Right lung (tissue), 10 donors: ENCODE results near the gene FARSA. TPM values are rescaled to one million over a fixed set of nuclear protein-coding genes. Genes with fewer than 3 reads are reported as not detected.
A peak's percentile ranks its signal among the peaks of the same experiment; 100 is the strongest.
"Not testable (repeated sequence)": the region's sequence is repeated elsewhere in the genome, so short reads cannot be mapped to it uniquely, and the experiment has no call there.

Source experiments
- DNase-seq, 2 donors: peaks; one replicate each; pipeline ENCODE4 v3.0.0-alpha.2; 2013
- long read RNA-seq, 8 donors: transcript quantifications; one replicate each; lab custom pipeline, GENCODE V29; 2026
- polyA plus RNA-seq, 5 donors: library from polyadenylated mRNA; unstranded; fragments of 120-200 nt; gene quantifications; one replicate each; pipeline versions ENCODE4 v1.2.1 to v1.2.3, GENCODE V29; 2013; ENCODE audit warnings: inconsistent platforms in 1 of 5, low replicate concordance in 1 of 5; ENCODE audit not compliant: insufficient read length in 5 of 5, insufficient read depth in 1 of 5

FARSA gene
- polyA plus RNA-seq = 10 to 100 TPM; 32.1 to 54.4 (median 44.3) TPM
- long read RNA-seq, donor 1, transcript FARSA-206 (3 exons, 521 nt) = minor isoform, 5 of 31 reads
- long read RNA-seq, donor 1, transcript FARSA-201 (13 exons, 1,814 nt) = major isoform, 12 of 31 reads
- long read RNA-seq, donor 1, partial matches to known transcripts = 12 of 31 reads
- long read RNA-seq, donor 1, other reads (novel, unspliced or antisense) = 0 of 31 reads
- long read RNA-seq, donor 2, transcript FARSA-201 (13 exons, 1,814 nt) = major isoform, 17 of 22 reads
- long read RNA-seq, donor 2, partial matches to known transcripts = 5 of 22 reads
- long read RNA-seq, donor 2, other reads (novel, unspliced or antisense) = 0 of 22 reads
- long read RNA-seq, donor 3, transcript FARSA-201 (13 exons, 1,814 nt) = major isoform, 9 of 274 reads
- long read RNA-seq, donor 3, partial matches to known transcripts = 194 of 274 reads
- long read RNA-seq, donor 3, other reads (novel, unspliced or antisense) = 68 of 274 reads
- long read RNA-seq, donor 4, transcript FARSA-201 (13 exons, 1,814 nt) = major isoform, 6 of 7 reads
- long read RNA-seq, donor 4, partial matches to known transcripts = 0 of 7 reads
- long read RNA-seq, donor 4, other reads (novel, unspliced or antisense) = 0 of 7 reads
- long read RNA-seq, donor 5, transcript FARSA-201 (13 exons, 1,814 nt) = major isoform, 9 of 19 reads
- long read RNA-seq, donor 5, partial matches to known transcripts = 7 of 19 reads
- long read RNA-seq, donor 5, other reads (novel, unspliced or antisense) = 0 of 19 reads
- long read RNA-seq, donor 6, transcript FARSA-209 (6 exons, 864 nt) = minor isoform, 5 of 32 reads
- long read RNA-seq, donor 6, transcript FARSA-201 (13 exons, 1,814 nt) = major isoform, 17 of 32 reads
- long read RNA-seq, donor 6, partial matches to known transcripts = 8 of 32 reads
- long read RNA-seq, donor 6, other reads (novel, unspliced or antisense) = 0 of 32 reads
- long read RNA-seq, donor 7, transcript FARSA-201 (13 exons, 1,814 nt) = major isoform, 13 of 34 reads
- long read RNA-seq, donor 7, partial matches to known transcripts = 16 of 34 reads
- long read RNA-seq, donor 7, other reads (novel, unspliced or antisense) = 0 of 34 reads
- long read RNA-seq, donor 8, transcript FARSA-201 (13 exons, 1,814 nt) = major isoform, 9 of 9 reads
- long read RNA-seq, donor 8, partial matches to known transcripts = 0 of 9 reads
- long read RNA-seq, donor 8, other reads (novel, unspliced or antisense) = 0 of 9 reads

DNA sequence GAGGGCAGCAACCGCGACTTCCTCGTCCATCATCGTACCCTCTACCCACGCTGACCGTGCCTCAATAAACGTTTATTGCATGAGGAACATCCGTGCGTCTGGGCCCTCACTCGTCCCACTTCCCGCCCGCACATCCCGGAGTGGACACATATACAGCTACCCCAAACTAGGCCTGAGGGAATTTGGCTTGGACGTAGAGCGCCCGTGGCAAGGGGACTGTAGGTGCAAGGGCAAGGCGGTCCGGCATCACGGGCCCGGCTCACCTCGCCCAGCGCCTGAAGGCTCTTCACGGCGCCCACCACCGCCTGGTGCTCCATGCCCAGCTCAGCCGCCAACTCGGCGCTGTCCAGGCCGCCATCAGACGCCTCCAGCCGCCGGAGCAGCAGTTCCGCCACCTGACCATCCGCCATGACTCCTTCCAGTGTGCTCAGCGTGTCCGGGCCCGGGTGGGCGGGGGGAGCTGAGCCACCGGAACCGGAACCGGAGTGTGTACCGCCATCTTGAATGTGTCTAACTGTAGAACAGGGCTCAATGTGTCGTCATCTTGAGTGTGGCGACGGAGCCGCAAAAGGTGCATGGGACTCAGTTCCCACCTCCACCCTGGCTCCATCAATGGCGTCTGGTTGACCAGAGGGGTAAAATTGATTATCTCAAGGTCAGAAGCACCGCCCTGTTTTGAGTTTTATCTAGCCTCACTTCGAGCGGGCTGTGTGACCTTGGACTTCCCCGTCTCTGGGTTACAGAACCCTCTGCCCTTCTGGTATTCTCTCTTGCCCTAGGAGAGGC lies at the start of gene FARSA:
Gene FARSA, minus strand, starts transcription at position 425 of the 786 bp plus-strand sequence. Its CDS starts 15 bp downstream, at position 410.
- DNase-seq = peak; percentile 87 to 88

DNA sequence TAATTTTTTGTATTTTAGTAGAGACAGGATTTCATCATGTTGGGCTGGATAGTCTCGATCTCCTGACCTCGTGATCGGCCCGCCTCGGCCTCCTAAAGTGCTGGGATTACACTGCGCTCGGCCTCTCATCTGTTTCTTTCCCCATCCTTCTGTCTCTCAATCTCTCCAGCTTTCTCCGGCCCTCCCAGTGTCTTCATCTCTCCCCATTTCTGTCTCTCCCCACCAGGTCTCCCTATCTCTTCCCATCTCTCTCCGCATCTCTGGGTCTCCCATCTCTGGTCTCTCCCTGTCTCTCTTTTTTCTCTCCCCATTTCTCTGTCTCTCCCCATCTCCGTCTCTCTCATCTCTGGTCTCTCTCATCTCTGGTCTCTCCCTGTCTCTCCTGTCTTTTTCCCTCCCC lies 49.6 kb upstream of the FARSA start:
- no peak for DNase-seq

DNA sequence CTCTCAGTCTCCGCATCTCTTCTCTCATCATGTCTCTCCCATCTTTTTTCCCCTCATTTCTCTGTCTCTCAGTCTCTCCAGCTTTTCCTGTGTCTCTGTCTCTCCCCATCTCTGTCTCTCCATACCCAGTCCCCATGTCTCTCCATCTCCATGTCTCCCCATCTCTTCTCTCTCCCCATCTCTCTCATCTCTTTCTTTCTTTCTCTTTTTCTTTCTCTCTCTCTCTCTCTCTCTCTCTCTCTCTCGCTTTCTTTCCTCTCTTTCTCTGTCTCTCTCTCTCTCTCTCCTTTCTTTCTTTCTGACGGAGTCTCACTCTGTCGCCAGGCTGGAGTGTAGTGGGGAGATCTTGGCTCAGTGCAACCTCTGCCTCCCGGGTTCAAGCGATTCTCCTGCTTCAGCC lies 49.1 kb upstream of the FARSA start:
- DNase-seq = no peak

DNA sequence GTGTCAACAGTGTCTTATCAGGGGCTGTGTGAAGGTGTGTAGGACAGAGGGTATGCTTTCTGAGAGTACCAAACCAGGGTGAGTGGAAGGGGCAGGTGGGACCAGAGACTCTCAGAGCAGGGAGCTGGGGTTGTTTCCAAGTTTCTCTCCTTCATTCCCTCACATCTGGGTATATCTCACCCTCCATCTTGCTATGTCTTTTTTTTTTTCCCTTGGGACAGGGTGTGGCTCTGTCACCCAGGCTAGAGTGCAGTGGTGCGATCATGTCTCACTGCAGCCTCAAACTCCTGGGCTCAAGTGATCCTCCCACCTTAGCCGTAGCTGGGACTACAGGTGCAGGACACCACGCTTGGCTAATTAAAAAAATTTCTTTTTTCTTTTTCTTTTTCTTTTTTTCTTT lies 46.5 kb upstream of the FARSA start:
- DNase-seq = no peak

DNA sequence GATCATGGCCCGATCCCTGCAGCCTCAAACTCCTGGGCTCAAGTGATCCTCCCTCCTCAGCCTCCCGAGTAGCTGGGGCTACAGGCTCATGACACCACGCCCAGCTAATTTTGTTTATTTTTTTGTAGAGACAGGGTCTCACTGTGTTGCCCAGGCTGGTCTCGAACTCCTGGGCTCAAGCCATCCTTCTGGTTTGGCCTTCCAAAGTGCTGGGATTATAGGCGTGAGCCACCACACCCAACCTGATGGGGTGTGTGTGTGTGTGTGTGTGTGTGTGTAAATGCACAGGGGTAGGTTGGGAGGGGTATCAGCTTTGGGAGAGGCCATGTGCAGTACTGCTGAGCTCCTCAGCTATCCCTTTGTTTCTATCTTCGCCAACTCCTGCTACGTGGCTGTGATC lies 42.6 kb upstream of the FARSA start:
- not testable (repeated sequence) for DNase-seq

DNA sequence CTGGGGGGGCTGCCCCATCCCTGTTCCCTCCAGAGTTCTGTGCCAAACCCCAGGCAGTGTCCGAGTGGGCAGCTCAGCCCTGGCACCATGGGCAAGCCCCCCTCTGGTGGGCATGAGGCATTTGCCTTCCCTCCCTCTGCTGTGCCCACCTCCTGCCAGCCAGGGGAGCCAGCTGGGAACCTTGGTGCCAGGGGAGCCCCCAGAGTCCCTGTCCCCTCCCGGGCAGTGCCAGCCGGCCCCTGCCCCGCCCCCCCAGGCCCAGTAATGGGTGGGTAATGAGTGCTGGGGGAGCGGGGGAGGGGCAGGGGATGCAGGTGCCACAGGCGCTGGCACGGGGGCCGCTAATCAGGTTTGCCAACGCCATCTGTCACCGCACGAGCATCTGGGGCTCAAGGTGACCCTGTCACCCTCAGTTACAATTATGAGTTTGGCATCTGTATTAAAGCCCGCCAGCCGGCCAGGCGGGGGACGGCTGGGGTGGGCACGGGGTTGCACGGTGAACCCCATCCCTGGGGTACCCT lies 41.8 kb upstream of the FARSA start:
- no peak for DNase-seq

DNA sequence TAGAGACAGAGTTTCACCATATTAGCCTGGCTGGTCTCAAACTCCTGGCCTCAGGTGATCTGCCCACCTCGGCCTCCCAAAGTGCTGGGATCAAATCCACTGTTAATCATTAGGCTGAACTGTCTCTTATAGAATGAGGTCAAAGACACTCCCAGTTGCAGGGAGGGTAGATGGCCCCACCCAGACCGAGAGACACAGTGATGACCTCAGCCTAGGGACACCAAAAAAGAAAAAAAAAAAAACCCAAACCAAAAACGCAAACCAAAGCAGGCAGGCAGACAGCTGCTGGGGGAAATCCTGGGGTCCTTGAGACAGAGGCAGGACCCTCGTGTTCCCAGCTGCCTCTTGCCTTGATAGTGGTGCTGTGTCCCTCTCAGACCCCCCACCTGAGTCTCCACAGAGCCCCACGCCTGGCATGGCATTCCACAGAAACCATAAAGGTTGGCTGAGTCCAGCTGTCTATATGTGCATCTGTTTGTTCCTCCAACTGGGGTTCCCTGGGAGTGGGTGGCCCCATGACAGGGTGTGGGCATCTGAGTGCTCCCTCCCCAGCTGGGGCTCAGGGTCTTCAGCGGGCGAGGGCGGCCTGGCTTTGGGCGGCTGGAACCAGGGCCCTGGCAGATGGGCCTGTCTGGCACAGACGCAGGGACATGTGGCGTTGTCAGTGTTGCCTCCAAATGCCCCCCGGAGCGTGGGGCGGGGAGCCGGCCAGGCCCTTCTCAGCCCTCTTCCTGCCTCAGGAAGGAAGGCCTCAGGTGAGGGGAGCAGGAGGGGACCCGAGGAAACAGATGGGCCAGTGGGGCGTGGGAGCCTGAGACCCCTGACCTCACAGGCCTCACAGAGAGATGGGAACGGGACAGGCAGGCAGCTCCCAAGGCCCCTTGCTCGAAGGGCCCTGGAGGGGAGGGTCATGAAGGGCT lies 41.0 kb upstream of the FARSA start:
- no peak for DNase-seq

DNA sequence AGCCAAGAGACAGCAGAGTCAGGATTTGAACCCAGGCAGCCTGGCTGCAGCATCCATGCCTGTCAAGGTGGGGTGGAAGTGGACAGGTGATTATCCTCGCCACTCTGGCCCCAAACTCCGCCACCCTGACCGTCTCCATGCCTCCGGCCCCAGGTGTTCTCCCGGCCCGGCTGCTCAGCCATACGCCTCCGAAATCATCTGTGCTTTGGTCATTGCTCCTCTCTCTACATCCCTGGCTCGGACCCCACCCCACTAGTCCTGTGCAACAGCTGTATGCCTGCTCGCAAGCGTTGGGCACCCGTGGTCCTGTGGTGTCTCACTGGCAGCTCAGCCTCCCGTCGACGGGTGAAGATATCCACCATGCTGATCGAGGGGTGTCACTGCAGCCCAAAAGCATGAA lies 39.7 kb upstream of the FARSA start:
- no peak for DNase-seq

DNA sequence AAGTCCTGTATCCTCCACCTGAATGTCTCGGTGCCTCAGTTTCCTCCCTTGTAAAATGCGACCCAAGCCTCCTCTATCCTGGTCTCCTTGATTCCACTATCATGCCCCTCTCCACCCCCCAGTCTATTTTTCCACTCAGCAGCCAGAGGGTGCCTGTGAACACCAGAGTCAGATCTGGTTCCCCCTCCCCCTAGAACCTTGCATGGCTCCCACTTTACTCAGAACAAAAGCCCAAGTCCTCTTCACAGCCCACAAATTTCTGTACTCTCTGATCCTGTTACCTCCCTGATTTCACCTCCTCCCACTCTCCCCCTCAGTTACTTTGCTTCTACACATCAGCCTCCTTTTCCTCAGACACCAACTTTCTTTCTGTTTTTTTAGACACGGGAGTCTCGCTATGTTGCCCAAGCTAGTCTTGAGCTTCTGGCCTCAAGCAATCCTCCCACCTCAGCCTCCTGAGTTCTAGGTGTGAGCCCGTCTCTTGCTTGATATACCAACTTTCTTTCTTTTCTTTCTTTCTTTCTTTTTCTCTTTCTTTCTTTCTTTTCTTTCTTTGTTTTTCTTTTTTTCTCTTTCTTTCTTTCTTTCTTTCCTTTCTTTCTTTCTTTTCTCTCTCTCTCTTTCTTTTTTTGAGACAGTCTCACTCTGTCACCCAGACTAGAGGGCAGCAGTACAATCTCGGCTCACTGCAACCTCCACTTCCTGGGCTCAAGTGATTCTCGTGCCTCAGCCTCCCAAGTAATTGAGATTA lies 36.7 kb upstream of the FARSA start:
- DNase-seq = no peak

DNA sequence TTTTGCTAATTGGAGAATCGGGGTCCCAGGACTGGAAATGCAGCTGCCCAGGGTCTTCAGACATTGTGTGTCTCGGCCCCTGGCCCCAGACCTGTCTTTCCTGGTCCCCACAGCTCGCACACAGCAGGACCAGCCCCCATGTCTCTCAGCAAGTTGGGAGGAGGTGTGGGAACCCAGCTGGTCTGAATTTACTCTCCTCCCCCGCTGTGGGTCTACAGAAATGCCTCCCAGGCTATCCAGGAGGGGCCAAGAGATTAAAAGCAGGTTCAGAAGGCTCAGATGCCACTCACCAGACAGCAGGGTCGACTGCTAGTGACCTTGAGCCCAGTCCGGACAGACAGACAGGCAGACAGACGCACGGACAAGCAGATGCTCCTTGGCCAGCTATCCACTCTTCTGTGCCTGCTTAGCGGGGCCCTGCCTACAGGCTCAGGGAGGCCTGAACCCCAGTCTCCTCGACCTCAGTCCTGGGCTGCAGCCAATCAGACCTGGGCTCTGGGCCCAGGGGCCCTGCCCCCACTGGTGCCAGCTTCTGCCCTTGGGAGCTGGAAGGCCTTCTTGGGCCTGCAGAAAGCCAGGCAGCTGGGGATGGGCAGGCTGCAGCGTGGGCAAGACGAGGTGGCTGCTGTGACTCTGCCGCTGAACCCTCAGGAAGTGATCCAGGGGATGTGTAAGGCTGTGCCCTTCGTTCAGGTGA lies 35.9 kb upstream of the FARSA start, which contains the start of gene DAND5:
Gene DAND5, plus strand, starts transcription at position 285 of the 697 bp plus-strand sequence. Its CDS starts 85 bp downstream, at position 370.
- DNase-seq = no peak

DNA sequence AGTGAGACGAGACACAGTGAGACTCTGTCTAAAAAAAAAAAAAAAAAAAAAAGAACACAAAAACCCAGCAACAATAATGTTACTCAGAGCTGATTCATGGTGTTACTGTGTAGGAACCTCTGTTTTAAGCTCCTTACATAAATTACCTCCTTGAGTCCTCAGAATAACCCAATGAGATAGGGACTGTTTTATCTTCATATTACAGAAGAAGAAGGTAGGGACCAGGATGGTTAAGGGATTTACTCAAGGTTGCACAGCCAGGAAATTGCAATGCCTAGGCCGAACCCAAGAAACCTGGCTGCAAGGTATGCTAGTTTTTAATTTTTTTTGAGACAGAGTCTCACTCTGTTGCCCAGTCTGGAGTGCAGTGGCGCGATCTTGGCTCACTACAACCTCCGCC lies 34.4 kb upstream of the FARSA start:
- DNase-seq = no peak

DNA sequence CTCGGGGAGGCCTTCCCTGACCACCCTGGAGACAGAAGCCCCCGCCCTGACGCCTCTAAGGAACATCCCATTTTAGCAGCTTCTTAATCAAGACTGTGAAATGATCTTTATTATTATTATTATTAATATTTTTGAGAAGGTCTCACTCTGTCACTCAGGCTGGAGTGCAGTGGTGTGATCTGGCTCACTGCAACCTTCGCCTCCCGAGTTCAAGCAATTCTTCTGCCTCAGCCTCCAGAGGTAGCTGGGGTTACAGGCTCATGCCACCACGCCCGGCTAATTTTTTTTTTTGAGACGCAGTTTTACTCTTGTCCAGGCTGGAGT lies 32.3 kb upstream of the FARSA start:
- no peak for DNase-seq

DNA sequence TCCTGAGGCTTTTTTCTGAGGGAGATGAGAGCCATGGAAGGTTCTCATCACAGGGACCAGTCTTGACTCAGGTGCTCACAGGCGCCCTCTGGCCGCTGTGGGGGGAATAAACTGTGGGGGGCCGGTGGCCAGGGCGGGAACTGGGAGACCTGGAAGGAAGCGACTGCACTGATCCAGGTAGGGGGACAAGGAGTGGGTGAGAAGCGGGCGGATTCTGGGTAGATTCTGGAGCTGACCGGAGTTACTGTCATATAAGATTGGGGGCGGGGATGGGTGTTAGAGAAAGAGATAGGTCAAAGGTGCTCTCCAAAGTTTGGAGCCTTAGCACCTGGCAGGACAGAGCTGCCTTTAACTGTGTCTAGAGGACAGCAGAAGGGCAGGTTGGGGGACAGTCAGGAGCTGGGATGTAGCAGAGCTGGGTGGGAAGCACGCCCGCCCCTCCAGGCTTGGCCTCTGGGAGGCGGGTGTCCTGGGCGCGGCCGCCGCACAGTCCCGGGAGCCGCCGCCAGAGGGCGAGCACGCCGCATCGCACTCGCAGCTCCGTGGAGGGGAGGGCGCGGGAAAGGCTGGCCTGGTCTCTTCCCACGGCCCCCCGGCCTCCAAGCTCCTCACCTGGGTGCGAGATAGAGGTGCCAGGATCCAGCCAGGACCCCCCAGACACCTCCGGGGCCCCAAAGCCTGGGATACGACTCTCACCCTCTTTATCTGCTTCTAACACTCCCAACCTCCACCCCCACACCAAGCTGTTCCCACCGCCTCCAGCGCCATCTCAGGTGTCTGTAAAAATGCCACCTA lies 31.7 kb upstream of the FARSA start:
- peak; percentile 70 to 71 for DNase-seq

DNA sequence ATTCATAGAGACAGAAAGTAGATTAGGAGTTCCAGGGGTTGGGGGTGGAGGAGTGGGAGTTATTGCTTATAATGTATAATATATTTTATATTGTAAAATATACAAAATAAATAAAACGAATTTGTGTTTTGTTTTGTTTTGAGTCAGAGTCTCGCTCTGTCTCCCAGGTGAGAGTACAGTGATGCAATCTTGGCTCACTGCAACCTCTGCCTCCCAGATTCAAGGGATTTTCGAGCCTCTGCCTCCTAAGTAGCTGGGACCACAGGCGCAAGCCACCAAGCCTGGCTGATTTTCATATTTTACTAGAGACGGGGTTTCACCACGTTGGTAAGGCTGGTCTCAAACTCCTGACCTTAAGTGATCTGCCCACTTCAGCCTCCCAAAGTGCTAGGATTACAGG lies 26.0 kb upstream of the FARSA start:
- no peak for DNase-seq

DNA sequence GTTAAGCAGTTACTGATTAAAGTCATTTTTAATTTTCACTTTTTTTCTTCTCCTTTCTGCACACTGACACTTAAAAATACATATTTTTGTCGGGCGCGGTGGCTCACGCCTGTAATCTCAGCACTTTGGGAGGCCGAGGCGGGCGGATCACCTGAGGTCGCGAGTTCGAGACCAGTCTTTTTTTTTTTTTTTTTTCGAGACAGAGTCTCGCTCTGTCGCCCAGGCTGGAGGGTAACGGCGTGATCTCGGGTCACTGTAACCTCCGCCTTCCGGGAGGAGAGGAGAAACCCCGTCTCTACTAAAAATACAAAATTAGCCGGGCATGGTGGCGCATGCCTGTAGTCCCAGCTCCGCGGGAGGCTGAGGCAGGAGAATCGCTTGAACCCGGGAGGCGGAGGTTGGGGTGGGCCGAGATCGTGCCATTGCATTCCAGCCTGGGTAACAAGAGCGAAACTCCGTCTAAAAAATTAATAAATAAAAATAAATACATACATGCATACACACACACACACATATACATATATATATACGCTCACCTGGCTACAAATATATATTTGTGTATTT lies 24.0 kb upstream of the FARSA start:
- DNase-seq = not testable (repeated sequence)

DNA sequence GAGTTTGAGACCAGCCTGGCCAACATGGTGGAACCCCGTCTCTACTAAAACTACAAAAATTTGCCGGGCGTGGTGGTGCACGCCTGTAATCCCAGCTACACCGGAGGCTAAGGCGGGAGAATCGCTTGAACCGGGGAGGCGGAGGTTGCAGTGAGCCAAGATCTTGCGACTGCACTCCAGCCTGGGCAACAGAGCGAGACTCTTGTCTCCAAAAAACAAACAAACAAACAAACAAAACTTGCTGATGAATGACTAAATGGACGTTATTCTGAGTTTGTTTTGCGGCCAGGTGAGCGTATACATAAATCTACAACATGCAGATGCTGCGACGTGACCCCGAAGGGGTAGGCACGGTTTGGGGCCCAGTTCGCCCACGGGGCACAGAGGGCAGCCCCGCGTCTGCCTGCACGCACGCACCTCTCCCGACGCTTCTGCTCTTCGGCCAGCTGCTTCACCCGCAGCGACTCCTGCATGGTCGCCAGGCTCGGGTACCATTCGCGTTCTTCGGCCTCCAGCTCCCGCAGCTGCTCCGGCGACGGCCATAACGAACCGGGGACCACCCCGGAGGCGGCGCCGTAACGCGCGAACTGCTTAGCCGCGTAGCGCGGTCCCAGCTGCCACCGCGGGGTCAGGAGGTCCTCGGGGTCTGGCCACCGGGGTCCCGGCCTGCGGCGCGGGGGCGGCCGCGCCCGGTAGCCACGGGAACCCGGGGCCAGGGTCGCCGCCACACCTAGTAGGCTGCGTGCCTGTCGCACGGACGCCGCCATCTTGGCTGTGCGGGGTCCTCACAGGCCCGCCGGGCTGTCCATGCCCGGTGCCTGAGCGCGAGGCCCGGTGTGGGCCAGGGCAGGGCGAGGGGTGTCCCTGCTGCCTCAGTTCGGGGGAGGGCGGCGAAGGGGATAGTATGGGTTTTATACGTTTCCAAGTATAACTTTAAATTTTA lies 23.2 kb upstream of the FARSA start, which contains the start of gene GADD45GIP1:
Gene GADD45GIP1, minus strand, starts transcription at position 778 of the 943 bp plus-strand sequence. Its CDS starts 11 bp downstream, at position 767.
- peak; percentile 64 to 75 for DNase-seq
